Measurements from ENCODE around the gene CDH23.
A peak's percentile ranks its signal among the peaks of the same experiment; 100 is the strongest.

Gene CDH23

GRCh38 chr10:71645185-71645584 is 248.5 kb downstream of the CDH23 start:
- Histone ChIP-seq H3K4me3 (ENCODE audit: low read depth in 1 of 2, low read length in 1 of 2) (no peak overlapping the region), H3K36me3 (no peaks in the 10 kb centered on the region), H3K27me3 (no peaks in the 10 kb centered on the region), H3K9me3 (no peaks in the 10 kb centered on the region), H3K27ac (peak overlapping the region; percentile 18), H3K4me1 (ENCODE audit: control insufficient read depth in 1 of 2, insufficient read depth in 1 of 2, low read depth in 1 of 2, low read length in 1 of 2) (peaks cover 0 to 2% of the 10 kb centered on the region in 2 experiments)
- TF ChIP-seq, protein P1, sequence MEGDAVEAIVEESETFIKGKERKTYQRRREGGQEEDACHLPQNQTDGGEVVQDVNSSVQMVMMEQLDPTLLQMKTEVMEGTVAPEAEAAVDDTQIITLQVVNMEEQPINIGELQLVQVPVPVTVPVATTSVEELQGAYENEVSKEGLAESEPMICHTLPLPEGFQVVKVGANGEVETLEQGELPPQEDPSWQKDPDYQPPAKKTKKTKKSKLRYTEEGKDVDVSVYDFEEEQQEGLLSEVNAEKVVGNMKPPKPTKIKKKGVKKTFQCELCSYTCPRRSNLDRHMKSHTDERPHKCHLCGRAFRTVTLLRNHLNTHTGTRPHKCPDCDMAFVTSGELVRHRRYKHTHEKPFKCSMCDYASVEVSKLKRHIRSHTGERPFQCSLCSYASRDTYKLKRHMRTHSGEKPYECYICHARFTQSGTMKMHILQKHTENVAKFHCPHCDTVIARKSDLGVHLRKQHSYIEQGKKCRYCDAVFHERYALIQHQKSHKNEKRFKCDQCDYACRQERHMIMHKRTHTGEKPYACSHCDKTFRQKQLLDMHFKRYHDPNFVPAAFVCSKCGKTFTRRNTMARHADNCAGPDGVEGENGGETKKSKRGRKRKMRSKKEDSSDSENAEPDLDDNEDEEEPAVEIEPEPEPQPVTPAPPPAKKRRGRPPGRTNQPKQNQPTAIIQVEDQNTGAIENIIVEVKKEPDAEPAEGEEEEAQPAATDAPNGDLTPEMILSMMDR (IDR thresholded peaks at IDR 0.05): no peak

GRCh38 chr10:71646037-71646436 is 249.3 kb downstream of the CDH23 start:
- Histone ChIP-seq H3K9me3 (no peaks in the 10 kb centered on the region), H3K4me3 (ENCODE audit: low read depth in 1 of 2, low read length in 1 of 2) (no peak overlapping the region), H3K36me3 (no peaks in the 10 kb centered on the region), H3K27ac (no peak overlapping the region), H3K27me3 (no peaks in the 10 kb centered on the region), H3K4me1 (ENCODE audit: control insufficient read depth in 1 of 2, insufficient read depth in 1 of 2, low read depth in 1 of 2, low read length in 1 of 2) (no peaks in the 10 kb centered on the region)
- TF ChIP-seq, protein P1 (IDR thresholded peaks at IDR 0.05): no peak

- no peak overlapping the region for H3K4me3 ChIP-seq (ENCODE audit: low read depth in 1 of 2, low read length in 1 of 2)
- no peak overlapping the region for H3K27ac ChIP-seq
- H3K36me3 ChIP-seq: no peaks in the 10 kb centered on the region
- TF ChIP-seq, protein P1 (IDR thresholded peaks at IDR 0.05): no peak
- no peaks in the 10 kb centered on the region for H3K4me1 ChIP-seq (ENCODE audit: control insufficient read depth in 1 of 2, insufficient read depth in 1 of 2, low read depth in 1 of 2, low read length in 1 of 2)
- no peaks in the 10 kb centered on the region for H3K27me3 ChIP-seq
- H3K9me3 ChIP-seq: no peaks in the 10 kb centered on the region
Observed at GRCh38 chr10:71646592-71647292, 250.0 kb downstream of the CDH23 start.

- H3K4me3 ChIP-seq (ENCODE audit: low read depth in 1 of 2, low read length in 1 of 2): no peak overlapping the region
- H3K27ac ChIP-seq: no peak overlapping the region
- TF ChIP-seq, protein P1 (IDR thresholded peaks at IDR 0.05): peak; percentile 49
- no peaks in the 10 kb centered on the region for H3K27me3 ChIP-seq
- H3K4me1 ChIP-seq (ENCODE audit: control insufficient read depth in 1 of 2, insufficient read depth in 1 of 2, low read depth in 1 of 2, low read length in 1 of 2): no peaks in the 10 kb centered on the region
- no peaks in the 10 kb centered on the region for H3K36me3 ChIP-seq
- no peaks in the 10 kb centered on the region for H3K9me3 ChIP-seq
Observed at GRCh38 chr10:71647526-71648253, 251.0 kb downstream of the CDH23 start.

- TF ChIP-seq, protein P1 (IDR thresholded peaks at IDR 0.05): no peak
- no peaks in the 10 kb centered on the region for H3K27me3 ChIP-seq
Observed at GRCh38 chr10:71648254-71648932, 251.7 kb downstream of the CDH23 start.

More at GRCh38 chr10:71648254-71648932, 251.7 kb downstream of the CDH23 start:
- no peaks in the 10 kb centered on the region for H3K9me3 ChIP-seq
- no peak overlapping the region for H3K27ac ChIP-seq
- no peak overlapping the region for H3K4me3 ChIP-seq (ENCODE audit: low read depth in 1 of 2, low read length in 1 of 2)
- H3K4me1 ChIP-seq (ENCODE audit: control insufficient read depth in 1 of 2, insufficient read depth in 1 of 2, low read depth in 1 of 2, low read length in 1 of 2): no peaks in the 10 kb centered on the region
- H3K36me3 ChIP-seq: no peaks in the 10 kb centered on the region

Data from neutrophil (primary cell).